ENCODE results near the gene EDRF1.

The EDRF1 gene

DNA sequence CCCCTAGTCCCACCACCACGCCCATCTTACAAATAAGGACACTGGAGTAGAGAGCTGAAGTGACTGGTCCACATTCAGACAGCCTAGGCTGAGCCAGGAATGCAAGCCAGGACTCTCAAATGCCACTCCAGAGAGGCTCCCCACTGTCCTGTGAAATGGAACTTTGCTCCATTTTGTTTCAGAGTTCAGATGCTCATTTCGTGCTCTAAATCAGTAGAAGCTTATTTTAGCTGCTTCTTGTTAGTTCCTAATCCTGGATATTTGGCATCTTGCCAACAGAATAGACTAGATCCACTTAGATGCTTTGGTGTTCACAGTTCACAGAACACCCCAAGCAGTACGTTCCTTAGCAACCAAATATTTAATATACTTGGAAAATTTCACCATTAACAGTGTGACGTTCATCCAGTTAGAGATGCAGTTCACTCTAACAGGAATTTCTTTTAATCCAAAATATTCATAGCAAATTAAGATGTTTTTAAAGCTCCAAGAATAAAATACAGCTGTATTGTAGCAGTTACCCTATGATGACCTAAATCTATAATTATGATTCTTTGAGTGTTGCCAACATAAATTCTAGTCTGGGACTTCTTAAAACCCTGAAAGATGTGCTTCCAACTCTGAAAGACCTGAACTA is 48.8 kb downstream of the EDRF1 start:
- no peak for DNase-seq

DNA sequence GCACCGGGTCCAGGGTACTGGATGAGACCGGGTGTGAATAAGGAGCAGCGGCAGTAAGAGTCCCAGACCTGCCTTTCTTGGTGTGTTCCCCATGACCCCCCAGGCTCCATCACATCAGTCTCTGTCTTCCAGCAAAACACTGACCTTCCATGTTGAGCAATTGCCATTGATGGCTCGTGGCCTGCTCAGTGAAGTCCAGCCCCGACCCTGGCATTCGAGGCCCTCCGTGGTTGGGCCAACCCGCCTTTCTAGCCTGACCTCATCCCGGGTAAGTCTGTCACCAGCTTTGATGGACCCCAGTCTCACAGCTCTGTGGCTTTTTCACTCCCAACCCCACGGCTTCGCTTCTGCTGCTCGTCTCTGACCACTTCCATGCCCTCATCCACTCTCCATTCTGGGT is 49.7 kb downstream of the EDRF1 start:
- DNase-seq: no peak

DNA sequence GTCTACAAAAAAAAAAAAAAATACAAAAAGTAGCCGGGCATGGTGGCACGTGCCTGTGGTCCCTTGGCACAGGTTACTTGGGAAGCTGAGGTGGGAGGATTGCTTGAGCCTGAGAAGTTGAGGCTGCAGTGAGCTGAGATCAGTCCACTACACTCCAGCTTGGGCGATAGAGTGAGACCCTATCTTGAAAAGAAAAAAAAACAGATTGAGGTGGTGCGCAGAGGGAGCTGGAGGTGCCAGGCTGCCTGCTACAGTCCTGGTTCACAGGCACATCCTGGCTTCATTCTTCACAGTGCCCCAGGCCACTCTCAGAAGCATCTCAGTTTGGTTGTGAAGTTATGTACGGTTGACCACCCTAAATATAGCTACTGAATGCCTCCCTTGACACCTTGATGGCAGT is 51.3 kb downstream of the EDRF1 start:
- no peak for DNase-seq

DNA sequence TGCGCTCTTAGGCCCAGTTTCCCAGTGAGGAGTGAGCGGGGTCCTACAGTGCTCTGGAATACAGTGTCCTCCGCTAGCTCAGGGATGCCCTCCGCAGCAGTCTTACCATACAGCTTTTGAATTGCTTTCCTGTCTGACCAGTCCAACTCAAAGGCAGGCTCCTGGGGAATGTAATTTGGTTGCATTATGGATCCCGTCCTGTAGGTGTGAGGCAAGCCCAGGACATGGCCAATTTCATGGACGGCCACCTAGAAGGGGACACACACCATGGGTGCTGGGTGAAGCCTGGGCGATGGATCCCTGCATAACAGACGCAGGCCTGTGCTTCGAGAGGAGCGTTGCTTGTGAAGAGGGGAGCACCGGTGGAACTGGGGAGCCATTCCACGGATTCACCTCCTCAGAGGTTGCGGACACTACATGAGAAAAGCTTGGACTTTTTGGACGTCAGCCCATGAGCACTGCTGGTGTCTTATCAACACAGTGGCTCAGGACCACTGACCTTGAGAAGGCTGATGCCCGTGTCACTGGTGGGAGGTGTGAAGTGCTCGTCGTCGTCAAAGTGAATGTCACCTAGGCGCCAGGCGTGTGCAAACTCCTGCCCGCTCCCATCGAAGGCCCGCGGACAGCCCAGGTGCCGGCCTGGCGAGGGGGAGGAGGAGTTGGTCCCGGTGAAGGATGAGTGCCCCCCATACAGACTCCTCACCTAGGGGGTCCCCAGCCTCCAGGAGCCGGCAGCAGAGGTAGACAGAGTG is 52.8 kb downstream of the EDRF1 start:
- DNase-seq: no peak

DNA sequence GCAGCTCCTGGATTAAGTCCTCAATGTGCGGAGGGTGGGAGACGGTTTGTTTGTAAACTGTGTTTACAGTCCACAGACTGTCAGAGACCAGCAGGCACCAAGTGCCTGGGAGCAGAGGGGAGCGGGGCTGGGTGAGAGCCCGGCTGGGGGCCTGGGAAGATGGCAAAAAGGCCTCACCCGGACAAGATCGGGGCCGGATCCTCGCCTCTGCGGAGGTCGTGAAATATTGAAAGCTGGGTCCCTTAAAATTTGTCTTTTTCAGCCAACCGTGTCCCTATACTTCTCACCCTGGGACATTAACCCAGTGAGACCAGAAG is 53.3 kb downstream of the EDRF1 start:
- DNase-seq: no peak

DNA sequence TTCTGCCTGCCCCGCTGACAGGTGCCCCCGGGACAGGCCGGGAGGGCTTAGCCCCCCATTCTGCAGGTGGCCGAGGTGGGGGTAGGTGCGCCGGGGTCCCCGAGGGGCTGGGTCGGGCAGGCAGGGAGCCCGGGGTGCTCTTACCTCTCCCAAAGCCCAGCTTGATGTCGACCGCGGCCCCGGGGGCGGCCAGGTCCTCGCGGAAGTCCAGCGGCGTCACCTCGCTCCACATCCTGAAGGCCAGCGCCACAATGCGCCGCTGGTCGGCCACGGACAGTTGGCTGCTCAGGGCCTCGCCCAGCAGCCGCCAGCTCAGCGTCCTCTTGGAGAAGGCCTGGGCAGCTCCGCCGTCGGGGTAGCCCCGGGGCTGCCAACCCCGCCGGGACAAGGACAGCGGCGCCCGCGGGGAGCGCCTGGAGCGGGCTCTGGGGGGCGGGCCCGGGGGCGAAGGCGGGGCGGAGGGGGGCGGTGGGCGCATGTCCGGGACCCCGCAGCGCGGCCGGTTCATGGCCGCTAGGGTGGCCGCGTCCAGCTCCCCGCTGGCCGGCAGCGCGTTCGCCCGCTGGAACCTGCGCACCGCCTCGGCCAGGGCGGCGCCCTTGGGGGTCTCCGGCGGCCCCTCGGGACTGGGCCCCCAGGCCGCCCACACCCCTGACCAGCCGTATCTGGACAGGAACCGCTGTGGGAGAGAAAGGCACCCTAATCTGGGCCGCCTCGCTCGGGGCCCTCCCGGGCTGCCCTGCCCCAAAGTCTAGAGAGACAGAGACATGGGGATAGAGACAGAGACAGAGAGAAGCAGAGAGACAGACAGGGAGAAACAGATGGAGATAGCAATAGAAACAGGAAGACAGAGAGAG is 54.4 kb downstream of the EDRF1 start:
- DNase-seq: no peak

DNA sequence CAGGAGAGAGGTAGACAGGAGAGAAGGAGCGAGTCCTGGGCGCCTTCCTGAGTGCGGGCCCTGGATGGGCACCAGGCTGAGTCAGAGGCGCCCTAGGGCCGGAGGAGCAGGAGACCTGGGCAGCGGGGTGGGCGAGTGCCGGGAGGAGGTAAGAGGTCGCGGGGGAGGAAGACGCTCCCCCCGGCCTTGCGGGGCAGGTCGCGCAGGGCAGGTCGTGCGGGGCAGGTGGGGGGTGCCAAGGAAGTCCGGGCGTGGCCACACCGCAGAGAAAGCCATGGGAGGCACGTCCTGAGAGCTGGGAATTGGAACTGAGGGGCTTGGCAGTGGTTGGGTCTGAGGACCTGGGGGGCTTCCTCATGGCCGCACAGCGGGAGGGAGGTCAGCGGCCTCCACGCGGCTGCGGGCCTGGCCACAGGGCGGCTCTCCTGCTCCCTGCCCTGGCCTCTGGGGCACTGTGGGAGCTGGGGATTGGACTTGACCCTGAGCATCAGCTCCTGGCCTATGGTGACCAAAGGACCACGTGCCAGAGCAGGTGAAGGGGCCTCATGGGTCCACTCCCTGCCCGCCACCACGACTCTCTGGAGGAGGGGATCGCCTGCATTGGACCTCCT is 55.2 kb downstream of the EDRF1 start:
- DNase-seq: no peak

DNA sequence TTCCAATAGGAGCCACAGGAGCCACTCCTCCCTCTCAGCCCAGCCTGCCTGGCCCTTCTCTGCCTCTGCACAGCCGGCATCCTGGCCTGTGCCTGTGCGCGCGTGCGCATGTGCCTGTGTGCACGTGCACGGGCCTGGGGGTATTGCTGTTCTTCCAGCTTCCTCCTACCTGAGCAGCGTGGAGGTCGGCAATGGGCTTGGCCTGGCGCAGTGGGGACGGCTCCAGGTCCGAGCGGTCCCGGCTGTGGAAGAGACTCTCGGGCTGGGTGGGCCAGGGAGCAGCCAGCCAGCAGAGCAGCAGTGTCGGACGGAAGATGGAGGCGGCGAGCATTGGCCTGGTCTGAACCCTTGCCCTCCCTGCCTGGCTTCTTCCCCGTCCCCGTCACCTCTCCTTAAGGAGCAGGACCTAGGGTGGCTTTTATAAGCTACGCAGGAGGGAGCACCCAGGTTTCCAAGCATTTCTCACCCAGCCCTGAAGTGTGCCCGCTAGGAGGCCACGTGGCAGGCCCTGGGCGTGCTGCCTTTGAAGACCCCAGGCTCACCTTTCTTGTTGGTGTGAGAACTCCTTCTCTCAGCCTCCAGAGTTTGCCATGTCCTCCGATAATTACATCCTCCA is 56.1 kb downstream of the EDRF1 start, which contains the start of gene MMP21:
Gene MMP21, minus strand, starts transcription at position 331 of the 616 bp plus-strand sequence. Its CDS starts 0 bp downstream, at position 331.
- no peak for DNase-seq

DNA sequence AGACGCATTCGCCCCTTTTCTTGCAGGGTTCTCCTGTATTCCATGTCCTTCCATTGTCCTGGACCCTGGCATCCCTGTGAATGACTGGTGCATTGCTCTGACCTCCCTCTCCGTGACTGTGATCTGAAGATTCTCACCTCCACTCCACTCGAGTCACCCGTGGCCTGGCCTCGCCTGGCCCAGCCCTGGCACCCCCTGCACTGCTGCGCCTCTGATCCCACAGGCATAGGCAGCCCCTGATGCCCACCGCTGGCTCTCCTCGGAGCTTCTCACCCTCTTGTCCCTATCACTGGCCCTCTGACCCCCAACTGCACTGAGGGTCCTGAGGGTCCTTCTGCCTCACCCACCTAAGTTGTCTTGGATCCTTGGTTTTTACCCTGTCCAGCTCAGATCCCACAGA is 58.3 kb downstream of the EDRF1 start:
- no peak for DNase-seq

DNA sequence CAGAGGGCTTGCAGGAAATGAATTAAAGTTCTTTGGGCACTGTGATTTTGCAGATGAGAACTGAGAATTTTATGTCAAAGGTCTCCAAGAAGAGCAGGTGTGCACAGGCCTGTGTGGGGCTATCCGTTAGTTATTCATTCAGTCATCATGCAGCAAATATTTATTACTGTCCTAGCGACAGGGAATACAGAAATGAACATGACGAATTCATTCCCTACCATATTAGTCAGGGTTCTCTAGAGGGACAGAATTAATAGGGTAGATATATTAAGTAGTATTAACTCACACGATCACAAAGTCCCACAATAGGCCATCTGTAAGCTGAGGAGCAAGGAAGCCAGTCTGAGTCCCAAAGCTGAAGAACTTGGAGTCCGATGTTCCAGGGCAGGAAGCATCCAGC is 59.0 kb downstream of the EDRF1 start:
- DNase-seq: no peak

DNA sequence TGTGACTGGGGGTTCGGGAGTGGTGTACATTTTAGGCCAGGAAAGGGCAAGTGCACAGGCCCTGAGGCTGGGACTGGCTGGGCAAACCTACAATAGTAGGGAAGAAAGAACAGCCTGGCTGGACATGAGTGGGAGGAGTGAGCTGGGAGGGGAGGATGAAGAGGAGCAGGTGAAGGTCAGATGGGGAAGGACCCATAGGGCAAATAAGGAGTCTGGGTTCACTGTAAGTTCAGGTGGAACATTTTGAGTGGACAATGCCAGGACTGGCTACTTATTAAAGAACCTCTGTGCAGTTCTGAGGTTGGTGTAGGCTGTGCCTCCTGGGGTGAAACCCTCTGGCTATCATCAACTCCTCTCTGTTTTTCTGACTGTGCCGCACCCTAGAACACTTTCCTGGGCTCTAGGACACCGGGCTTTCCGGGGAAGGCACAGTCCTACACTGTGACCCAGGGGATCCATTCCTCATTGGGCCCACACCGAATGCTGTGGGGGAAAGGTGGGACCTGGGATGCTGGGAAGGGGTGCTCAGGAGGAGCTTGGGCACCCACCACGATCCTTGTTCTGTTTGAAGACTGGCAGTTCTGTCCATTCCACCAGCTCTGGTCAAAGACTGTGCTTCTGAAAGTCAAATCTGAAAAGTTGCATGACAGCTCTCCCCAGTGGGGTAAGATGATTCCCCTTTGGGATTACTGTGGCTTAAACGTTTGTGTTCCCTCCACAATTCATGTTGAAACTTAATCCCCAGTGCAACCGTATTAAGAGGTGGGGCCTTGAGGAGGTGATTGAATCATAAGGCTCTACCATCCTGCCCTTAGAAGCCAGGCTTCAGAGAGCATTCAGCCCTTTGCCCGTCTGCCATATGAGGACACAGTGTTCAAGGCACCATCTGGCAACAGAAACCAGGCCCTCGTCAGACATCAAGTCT is 60.2 kb downstream of the EDRF1 start:
- DNase-seq: no peak

DNA sequence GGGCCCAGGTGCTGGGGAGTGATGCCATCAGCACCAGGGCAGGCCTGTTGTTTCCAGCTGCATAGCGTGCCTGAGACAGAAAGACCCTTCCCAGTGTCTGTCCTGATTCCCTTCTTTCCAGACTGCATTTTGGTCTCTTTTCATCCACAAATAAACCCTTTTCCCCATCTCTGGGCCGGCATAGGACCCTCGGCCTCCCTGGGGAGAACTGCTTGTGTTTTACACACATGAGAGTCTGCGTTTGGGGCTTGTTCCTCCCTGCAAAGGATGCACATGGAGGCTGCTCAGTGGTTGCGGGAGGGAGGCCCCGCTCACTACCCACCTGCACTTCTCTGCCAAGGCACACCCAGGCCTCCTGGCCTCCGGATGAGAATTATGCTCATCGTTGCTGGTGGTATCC is 61.9 kb downstream of the EDRF1 start:
- DNase-seq: no peak

DNA sequence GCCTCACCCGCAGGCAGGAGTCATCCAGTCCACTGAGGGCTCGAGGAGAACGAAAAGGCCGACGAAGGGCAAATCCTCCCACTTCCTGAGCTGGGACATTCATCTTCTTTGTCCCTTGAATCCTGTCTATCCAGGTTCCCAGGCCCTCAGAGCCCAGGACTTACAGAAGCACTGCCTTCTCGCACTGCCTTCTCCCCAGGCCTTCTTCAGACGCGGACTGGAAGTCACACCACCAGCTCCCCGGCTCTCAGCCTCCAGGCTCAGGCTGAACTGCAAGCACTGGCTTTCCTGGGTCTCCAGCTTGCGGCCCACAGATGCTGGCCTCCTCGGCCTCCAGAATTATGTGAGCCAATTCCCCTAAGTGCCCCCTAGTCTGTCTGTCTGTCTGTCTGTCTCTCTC is 62.5 kb downstream of the EDRF1 start:
- DNase-seq: no peak

DNA sequence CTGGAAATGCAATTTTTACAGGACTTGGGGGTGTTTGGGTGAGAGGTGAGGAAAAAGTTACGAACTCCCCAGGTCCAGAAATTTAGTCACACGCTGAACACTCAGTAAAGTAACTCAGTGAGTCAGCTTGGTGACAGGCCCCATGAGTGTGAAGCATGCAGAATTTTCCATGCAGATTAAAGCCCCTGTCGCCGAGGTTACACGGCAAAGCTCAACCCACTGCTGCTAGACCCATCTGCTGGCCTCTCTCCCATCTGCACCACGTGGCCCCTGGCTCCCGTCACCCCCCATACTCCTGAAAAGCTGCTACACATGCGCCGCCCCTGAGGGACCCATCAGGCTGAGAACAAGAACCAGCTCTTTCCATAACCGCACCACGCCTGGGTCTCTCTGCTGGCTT is 63.1 kb downstream of the EDRF1 start:
- DNase-seq: no peak

DNA sequence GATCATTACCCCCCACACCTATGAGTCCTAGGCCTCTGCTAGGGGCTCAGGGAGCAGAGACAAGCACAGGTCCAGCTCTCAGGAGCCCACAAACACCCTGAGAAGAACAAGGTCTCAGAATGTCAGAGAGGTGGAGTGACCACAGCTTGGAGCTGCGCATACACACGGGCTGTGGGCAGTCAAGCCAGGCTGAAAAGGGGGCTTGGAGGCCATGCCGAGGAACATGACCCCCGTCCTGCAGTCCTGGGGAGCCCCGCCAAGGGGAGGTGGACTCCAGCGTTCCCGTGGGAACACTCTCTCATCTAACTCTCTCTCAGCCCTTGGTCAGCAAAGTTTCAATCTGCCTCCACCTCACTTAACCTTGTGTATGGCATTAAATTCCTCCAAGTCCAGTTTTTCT is 63.9 kb downstream of the EDRF1 start:
- no peak for DNase-seq

DNA sequence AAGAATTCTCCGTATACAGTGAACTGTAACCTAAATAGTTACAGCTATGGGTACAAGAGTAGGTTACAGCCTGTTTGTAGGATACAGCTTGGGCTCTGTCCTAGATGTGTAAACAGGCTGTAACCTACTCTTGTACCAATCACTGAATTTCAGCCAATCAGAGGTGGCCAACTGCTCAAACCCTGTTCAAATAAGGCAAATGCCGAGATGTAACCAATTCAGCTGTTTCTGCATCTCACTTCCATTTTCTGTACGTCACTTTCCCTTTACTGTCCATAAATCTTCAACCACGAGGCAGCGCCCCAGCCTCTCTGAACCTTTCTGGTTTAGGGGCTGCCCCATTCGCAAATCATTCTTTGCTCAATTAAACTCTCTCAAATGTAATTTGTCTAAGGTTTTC is 64.4 kb downstream of the EDRF1 start:
- no peak for DNase-seq

DNA sequence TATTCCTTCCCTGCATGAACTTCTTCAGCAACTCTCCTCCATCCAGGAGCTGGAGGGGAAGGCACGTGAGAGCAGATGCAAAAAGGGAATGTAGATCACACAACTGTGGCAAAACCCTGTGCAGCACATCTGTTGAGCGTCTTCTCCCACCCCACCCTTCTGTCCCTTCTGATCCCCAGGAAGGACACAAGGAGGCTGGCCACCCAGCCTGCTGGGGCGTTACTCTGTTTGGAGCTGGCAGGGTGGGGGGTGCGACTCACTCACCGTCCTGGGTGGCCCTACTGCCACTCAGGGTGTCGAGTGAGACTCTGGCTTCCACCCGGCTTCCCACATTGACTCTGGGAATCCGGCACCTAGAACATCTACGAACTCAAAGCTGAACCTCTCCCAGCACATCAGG is 66.3 kb downstream of the EDRF1 start:
- no peak for DNase-seq

DNA sequence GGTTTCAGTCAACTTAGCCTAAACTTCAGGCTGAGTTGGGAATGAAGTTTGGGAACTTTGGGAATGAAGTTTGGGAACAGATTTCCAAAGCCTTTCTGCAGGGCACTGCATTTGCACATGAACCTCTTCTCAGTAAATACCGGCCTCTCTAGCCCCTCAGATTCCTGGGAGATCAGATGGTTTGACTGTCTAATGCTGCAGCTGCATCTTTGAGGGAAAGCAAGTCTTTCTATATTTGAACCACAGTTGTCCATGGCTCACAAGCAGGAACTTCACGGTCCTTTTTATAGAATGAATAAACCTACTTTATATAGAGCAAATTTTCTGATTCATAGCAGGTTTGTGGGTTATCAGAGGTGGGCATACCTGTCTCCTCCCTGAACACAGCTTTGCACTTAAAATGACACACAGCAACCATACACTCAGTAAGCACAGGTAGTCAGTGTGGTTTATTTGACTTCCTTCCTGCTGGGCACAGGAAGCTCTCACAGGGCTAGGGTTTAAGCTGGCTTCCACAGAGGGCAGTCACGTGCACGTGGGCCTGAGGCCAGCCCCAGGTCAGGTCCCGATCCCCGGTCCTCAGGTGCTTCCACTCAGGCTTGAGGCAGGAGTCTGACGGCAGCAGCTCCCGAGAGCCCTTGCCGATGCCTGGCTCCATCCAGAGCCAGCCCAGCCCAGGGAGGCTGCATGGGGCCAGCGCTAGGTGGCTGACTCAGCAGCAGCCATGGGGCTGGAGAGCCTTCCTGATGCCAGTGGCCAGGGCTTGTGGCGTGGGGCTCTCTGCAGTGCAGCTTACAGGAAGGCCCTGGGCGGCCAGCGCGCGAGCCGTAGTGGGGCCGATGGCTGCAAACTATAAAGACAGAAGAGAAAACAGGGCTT is 68.9 kb downstream of the EDRF1 start:
- DNase-seq: no peak

DNA sequence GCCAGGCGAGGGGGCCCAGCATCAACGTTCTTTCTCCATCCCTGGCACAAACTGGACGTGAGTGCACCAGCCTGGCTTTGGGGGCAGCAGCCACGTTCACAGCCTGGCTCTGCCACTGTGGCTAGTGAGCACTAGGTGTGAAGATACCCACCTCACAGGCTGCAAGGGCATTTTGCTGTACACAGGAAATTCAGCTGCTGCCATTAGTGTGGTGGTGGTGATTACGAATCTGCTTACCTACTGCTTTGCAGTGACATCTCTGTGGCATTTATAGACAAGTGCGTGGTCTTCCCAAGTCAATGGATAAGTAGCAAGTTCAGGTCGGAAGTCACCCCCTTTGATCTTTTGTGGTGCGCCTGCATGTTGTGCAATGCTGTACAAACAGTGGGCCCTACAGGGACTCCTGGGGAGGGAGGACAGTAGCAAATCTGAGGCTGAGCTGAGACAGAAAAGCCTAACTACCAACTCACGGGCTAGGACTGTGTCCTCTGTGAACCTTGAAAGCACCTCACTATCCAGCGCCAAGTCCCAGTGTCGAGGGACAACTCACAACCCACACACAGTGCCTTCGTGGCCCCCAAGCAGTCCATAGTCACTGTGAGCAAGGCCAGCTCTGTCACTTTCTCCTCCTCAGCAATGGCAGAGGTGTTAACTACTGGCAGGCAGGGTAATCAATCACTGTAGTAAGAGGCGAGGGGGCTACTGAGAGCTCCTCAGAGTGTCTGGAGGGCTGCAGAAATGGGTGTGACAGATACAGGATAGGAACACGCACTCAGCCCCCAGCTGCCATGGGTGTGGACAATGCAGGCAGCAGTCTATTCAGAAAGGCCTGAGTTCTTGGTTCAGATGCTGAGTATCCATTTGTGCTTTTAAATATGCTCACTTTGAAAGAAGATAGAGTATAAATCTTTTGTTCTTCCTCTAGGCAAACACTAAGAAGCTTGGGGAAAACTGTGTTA is 73.1 kb downstream of the EDRF1 start:
- DNase-seq: no peak

DNA sequence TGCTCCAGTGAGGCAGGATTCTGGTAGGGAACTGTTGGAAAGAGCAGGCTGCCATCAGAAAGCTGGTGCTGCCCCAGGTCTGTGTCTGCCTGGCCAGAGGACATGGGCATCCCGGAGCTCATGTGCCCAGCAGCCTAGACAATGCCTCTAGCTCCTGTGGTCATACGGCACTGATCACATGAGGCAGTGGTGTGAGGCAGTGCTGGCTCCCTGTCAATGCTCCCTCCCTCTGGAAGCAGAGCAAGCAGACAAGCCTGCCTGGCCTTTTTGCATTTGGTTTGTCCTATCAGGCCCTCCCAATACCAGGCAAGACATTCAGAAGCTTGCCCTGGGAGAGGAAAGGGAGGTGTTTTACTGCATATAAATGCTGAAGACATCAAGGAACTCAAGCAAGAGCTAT is 75.6 kb downstream of the EDRF1 start:
- no peak for DNase-seq
